Activated CD4-positive, CD25-positive, alpha-beta regulatory T cell (primary cell): Measurements from ENCODE around the gene TEX26.

ENCODE experiments used
- DNase-seq, 4 experiments: peaks; one replicate each; lab custom pipeline; 2025; lab: John Stamatoyannopoulos, UW

Gene TEX26

GRCh38 chr13:30976025-30976424 lies 43.6 kb downstream of the TEX26 start:
- DNase-seq = no peak

DNA sequence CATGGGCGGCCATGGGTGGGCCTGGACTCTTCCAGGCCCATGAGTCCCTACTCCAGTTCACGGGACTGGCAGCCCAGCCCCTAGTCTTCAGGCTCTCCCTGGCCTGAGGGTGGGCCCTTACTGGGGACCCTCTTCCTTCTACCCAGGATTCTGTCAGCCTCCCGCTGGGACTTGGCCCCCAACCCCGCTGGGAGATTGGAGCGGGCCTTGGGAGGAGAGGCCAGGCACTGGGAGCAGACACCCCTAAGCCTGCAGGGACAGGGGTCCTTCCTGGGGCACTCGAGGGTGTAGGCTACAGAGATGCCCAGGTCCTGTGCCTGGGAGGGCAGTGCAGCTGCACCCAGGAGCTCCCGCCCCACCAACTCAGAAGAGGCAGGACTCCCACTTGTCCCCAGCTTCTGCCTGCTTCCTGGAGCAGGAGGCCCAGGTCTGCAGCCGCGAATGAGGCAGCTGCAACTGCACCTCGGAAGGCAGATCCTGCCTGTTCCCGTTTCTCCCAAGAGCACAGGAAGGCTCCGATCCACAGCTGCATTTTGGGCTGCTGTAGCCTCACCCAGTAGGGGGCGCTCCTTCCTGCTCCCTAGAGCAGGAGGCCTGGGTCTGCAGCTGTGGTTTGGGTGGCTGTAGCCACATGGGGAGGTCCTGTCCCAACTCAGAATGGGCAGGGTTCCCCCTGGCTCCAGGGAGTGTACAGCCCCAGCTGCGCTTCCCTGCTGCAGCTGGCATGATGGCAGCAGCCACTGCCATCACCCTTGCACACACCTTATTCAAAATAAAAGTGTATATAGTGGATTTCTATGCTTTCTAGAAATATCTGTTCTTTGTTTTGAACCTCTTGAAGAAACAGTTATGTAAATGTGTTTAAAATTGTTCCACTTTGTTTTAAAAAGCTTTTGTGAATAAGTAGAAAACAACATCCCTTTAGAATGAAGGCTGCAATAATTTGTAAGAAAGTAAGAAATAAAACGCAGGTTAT lies 46.8 kb downstream of the TEX26 start:
- peak in 3 of 4 experiments; percentile 2 to 5 (median 3) for DNase-seq

- DNase-seq = no peak
Observed at GRCh38 chr13:30982506-30982905, 50.0 kb downstream of the TEX26 start.

GRCh38 chr13:30982906-30983305 lies 50.5 kb downstream of the TEX26 start:
- DNase-seq = no peak

- DNase-seq = no peak
Observed at GRCh38 chr13:30983431-30983830, 51.0 kb downstream of the TEX26 start.

DNA sequence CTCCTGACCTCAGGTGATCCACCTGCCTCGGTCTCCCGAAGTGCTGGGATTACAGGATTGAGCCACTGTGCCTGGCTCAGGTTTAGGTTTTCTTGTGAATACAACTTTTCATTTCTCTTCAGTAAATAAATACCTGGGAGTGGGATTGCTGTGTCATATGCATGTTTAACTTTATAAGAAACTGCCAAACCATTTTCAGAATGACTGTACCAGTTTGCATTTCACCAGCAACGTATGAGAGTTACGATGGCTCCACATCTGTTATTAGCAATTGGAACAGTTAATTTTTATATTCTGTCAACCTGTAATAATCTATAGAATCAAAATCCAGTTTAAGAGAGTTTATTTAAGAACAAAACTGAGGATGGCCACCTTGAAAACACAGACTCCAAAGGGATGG lies 52.2 kb downstream of the TEX26 start:
- no peak for DNase-seq

- DNase-seq = no peak
Observed at GRCh38 chr13:30985637-30986205, 53.3 kb downstream of the TEX26 start.

DNA sequence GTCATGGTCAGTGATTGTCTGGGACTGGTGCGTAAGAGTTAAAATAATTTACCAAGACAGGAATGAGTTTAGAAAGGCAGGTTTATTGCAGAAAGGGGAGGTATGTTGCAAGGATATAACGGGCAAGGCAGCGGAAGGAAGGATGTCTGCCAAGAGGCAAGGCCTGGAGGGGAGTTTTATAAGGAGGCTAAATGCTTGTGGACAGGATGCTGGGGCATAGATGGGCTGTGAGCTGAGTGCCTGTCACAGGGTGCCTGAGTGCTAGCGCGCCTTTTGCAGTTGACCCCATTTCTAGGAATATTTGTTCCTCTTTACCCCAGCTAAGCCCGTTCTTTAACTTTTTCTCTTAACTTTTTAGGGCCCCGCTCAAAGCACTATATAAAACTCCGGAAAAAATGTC lies 58.7 kb downstream of the TEX26 start:
- DNase-seq = no peak

DNA sequence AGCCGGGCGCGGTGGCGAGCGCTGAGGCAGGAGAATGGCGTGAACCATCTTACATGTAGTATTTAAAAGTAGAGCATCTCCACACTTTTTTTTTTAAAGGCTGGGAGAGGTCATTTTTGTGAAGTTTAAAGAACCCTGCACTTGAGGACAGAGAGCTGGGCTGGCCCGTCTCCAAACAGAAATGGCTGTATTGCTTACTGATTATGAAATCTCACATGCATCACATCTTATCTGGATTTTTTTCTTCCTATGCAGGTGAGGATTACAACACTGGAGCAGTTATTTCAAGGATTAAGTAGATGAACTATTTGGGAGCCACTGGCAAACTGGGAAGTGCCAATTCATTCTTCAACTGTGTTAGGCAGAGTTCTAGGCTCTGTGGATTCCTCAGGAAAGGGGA lies 59.5 kb downstream of the TEX26 start:
- DNase-seq = no peak

DNA sequence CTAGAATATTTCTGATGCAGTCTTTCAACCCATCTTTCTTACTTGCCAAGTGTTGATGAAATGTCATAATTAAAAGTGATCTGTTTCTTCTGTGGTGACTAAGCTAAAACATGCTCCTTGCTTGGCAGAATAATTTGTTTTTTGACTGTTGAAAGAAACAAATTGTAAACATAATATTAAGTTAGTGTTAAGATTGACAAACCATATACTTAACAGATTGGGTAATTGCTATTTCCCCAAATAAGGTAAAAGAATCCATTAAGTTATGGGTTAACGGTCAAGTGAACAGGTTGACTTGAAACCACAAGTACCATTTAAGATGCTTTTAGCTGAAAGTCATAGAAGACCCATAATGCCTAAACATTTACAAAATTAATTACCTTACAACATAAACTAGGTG lies 62.9 kb downstream of the TEX26 start:
- DNase-seq = no peak

- DNase-seq = no peak
Observed at GRCh38 chr13:30997697-30998096, 65.2 kb downstream of the TEX26 start.

DNA sequence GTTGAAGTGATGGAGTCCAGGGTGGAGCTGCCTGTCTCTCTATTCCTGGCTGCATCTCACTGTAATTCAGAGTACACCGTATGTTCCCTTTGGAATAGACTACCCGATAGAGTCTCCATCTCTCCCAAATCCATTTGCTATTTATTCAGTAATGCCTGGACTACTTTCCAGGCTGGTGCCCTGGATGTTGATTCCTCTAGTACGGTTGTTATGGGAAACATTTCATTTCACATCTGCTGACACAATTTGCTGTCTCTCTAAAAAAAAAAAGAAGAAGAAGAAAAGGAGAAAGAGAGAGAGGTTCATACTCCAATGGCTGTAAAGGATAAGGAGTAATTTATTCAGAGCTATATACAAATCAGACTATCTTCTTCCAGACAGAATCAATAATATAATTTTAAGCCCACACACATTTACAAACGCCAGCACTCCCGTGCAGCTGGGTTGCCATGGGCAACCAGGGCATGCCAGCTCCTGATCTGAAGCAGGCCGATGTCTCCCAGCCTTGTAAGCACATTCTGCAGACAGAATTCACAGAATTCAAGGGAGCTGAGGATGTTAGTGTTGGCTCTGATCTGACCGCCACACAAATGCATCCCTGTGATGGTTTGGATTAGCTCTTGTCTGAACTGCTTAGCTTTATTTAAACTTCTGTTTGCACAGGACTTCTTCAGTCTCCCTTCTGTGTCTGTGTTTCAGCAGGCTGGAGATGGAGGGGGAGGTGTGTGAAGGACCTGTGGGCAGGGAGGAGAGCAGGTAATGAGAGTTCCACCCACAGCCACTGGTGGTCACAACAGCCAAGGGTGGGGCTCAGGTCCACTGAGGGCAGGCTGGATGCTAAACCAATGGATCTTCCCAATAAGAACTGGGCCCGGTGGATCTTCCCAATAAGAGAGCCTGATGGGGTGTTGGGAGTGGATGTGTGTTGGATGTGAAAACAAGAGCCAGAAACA lies 66.0 kb downstream of the TEX26 start:
- no peak for DNase-seq

GRCh38 chr13:31000889-31001288 lies 68.4 kb downstream of the TEX26 start:
- no peak for DNase-seq

GRCh38 chr13:31001647-31002046 lies 69.2 kb downstream of the TEX26 start:
- DNase-seq = no peak

DNA sequence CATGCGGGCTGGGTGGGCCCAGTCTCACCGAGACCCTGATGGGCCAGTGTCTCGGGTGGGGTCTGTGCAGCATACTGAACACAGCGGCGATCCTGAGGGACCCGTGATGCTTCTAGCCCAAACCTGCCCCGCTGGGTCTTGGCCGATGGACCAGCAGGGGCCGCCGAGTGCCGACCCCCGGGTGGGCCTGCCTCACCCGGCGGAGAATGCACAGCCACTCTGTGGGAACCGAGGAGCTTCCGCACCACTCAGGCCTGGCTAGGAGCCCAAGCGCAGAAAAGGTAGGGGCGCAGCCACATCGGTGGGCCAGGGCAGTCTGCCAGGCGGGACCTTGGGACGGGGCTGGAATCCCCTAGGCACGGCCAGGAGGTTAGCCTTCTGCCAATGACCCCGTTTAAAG lies 72.6 kb downstream of the TEX26 start:
- no peak for DNase-seq

GRCh38 chr13:31007417-31007816 lies 75.0 kb downstream of the TEX26 start:
- no peak for DNase-seq

- no peak for DNase-seq
Observed at GRCh38 chr13:31008400-31009115, 76.1 kb downstream of the TEX26 start.

GRCh38 chr13:31009166-31009565 lies 76.7 kb downstream of the TEX26 start:
- no peak for DNase-seq

DNA sequence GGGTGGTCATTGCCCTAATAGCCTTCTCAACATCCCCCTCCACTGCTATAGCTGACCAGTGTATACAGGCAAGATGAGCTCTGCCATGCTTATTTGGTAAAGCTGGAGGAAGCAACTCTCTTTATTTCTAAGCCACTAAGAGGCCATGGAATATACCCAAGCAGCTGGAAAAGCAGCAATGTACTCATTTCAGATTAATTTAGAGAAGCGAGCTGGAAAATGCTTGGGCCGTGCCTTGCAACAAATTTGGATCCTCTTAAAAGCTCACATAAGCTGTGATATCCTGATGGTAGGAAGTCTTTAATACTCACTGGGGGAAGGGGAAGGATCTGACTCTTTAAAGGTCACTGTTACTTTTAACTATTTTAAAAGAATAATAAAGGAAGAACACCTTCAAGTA lies 77.8 kb downstream of the TEX26 start:
- no peak for DNase-seq

DNA sequence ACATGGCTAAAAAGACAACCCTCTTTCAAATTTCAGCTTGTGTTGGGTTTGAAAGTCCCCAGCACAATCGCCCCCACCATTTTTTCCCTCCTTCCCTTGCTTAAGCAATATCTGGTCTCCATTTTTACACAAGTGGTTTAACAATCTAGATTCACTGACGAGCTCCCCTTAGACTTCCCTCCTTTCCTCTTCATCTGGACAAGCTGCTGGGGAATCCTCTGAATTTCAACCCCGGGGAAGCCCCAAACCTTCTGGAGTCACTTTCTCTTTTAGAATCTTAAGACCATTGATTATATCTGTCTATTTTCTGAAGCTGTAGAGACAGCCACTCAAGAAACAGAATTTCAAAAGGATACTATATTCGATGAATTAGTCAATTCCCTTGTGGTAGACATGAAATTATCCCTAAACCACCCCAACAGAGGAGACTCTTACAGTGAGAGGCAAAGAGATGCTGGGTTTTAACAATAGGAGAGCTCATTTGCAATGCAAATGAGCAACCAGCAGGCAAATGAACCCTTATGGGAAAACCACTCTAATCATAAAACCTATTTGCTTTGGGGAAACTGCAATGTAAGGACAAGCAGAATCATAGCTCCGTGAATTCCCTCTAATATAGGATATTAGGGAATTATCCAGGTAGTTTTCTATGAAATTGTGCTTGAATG lies 78.9 kb downstream of the TEX26 start:
- DNase-seq = no peak
